Renal cortex interstitium (tissue), 11 donors: Measurements from ENCODE around the gene RPH3AL. TPM values are rescaled to one million over a fixed set of nuclear protein-coding genes. Genes with fewer than 3 reads are reported as not detected.
"Not testable (repeated sequence)": the region's sequence is repeated elsewhere in the genome, so short reads cannot be mapped to it uniquely, and the experiment has no call there.

ENCODE experiments used
- DNase-seq, 11 donors: peaks; one replicate each; pipeline ENCODE4 v3.0.0-alpha.2; 2013; ENCODE audit warnings: low read depth in 9 of 11, low spot score in 4 of 11; ENCODE audit errors: extremely low read depth in 1 of 11
- polyA plus RNA-seq, 3 donors: library from polyadenylated mRNA; unstranded; fragments of 120-200 nt; gene quantifications; one replicate each; pipeline ENCODE4 v1.2.1, GENCODE V29; 2013; ENCODE audit not compliant: insufficient read length in 3 of 3

The RPH3AL gene
- polyA plus RNA-seq, 3 donors, result 12.7 to 31.3 (median 17.6) TPM

DNA sequence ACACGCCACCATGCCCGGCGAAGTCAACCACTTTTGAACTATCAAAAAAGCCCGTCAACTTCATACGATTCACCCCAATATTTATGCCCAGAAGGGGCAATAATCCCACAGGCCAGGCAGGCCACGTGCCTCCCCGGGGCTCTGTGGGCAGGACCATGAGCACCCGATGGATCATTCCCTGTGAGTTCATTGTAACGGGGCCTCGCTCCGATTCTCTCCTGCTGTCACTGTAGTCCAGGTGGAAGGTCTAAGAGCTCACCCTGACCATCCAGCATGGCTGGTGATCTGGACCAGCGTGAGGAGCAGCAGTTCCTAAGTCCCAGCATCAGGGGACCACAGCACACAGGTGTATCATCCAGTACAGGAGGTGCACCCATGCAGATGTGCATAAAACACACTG is 93.7 kb downstream of the RPH3AL start:
- no peak for DNase-seq

DNA sequence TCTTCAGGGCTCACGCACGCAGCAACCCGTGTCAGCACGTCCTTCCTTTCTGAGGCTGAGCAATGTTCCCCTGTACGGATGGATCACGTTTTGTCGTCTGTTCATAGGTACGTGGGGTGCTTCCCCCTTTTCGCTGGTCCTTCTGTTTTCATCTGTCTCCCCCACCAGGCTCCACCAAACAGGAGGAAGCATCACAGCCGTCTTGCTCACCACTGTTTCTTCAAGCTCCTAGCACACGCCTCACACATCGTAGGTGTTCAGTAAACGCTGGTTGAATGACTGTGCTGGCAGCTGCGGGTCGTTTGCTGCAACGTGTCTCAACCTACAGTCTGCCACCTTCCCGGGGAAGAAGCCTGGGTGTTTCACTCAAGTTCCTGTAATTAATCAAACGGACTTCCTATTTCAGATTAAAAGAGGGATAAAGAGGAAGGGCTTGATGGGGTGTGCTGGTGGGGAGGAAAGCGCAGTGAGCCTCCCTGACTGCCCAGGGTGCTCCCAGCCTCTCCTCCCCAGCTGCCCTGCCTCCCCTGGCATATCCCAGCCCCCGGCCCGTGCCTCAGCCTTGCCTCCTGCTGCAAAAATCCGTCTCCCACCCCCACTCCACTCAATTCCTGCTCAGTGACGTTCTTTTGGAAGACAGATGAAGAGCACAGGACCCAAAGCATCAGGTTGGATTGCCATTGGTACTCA is 94.4 kb downstream of the RPH3AL start:
- no peak for DNase-seq

DNA sequence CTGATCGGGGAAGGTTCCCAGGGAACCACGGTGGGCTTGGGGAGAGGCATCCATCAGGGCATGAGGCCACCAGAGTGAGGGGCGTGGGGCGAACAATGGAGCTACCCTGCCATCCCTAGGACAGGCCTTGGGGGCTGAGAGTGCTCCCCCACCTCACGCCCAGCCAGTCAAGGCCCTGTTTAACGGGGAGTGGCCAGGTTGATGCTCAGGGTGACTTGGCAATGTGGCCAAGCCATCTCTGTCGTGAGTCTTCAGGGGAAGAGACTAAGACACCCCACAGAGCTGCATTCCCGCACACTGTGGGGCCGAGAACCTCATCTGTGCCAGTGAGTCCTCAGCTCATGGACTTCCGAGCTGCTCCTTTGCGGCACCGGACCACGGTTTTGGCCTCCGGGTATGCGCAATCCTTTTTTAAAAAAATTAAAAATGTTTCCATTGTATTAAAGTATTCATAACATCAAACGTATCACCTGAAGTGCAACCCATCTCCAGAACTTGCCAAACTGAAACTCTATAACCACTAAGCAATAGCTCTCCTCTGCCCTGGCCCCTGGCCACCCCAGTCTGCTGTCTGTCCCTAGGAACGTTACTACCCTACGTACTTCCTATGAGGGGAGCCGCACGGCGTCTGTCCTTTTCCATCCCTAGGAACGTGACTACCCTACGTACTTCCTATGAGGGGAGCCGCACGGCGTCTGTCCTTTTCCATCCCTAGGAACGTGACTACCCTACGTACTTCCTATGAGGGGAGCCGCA is 99.3 kb downstream of the RPH3AL start:
- no peak for DNase-seq

DNA sequence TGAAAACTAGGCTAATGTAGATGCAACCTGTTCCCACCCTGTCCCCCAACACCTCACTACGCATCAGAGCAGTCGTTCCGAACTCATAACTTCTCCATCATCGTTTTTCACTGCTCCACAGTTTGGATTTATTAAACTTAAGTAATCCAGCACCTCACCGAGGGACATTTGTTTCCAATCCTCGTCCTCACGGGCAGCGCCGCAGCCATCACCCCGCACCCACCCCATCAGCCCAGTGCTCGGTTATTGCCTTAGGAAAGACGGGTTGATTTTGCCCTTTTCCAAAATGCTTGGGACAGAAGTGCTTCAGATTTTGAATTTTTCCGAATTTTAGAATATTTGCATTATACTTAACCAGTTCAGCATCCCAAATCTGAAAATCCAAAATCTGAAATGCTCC is 100.2 kb downstream of the RPH3AL start:
- no peak for DNase-seq

DNA sequence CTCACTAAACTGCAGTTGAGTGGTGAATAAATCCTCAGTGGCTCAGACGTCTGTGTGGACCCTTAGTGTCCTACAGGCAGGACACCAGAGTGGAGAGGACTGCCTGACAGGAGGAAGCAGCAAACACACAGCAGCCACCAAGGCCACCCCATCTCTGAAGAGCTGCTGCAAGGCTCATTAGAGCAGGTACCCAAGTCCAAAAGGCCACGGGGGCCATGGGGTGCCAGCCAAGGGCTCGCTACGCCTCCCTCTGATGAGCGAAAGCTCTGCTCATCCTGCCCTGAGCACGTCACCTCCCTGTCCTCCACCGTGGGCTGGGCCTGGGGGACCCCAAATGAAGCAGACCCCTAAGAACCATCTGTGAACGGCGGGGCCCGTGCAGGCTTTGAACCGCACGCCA is 101.1 kb downstream of the RPH3AL start:
- no peak for DNase-seq

DNA sequence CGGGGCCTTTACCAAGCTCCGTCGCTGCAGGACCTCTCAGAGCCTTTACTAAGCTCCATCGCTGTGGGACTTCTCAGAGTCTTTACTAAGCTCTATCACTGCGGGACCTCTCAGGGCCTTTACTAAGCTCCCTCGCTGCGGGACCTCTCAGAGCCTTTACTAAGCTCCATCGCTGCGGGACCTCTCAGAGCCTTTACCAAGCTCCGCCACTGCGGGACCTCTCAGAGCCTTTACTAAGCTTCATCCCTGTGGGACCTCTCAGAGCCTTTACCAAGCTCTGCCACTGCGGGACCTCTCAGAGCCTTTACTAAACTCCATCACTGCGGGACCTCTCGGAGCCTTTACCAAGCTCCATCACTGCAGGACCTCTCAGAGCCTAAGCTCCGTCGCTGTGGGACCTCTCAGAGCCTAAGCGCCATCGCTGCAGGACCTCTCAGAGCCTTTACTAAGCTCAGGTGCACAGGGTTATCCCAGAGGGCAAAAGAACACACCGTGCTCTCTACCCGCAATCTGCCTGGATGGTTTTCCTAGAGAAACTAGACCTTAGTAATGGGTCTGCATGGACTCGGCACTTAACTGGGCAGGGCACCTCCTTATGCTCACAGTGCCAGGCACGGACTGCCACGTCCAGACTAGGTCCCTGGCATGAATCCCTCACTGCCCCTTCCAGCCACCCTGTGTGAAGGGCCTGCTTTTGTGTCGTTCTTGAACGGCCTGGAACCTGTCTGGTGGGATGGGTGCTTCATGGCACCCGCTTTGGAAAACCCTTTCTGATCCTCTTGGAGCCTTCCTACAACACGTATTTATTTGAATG is 101.9 kb downstream of the RPH3AL start:
- DNase-seq, result no peak

DNA sequence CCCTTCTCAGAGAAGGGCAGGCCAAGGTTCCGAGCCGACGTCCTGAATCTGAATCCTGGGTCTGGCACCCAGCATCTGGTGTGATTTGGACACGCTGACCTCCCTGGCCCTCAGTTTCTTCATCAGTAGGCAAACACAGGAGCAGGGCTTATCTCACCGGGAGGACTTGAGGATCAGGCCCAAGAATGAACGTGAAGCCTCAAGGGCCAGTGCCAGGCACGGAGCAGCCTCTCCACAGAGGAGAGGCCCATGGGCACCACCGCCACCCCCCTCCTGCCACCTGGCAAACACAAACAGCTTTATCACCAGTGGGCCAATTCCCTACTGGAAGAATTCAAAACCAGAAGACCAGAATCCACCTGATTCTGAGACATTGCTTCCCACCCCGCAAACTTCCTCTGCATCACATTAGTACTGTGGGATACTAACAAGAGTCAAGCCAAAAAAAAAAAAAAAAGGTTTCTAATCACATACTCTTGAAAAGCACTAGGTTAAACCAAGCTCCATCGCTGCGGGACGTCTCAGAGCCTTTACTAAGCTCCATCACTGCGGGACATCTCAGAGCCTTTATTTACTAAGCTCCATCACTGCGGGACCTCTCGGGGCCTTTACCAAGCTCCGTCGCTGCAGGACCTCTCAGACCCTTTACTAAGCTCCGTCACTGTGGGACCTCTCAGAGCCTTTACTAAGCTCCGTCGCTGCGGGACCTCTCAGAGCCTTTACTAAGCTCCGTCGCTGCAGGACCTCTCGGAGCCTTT is 103.2 kb downstream of the RPH3AL start:
- no peak for DNase-seq

DNA sequence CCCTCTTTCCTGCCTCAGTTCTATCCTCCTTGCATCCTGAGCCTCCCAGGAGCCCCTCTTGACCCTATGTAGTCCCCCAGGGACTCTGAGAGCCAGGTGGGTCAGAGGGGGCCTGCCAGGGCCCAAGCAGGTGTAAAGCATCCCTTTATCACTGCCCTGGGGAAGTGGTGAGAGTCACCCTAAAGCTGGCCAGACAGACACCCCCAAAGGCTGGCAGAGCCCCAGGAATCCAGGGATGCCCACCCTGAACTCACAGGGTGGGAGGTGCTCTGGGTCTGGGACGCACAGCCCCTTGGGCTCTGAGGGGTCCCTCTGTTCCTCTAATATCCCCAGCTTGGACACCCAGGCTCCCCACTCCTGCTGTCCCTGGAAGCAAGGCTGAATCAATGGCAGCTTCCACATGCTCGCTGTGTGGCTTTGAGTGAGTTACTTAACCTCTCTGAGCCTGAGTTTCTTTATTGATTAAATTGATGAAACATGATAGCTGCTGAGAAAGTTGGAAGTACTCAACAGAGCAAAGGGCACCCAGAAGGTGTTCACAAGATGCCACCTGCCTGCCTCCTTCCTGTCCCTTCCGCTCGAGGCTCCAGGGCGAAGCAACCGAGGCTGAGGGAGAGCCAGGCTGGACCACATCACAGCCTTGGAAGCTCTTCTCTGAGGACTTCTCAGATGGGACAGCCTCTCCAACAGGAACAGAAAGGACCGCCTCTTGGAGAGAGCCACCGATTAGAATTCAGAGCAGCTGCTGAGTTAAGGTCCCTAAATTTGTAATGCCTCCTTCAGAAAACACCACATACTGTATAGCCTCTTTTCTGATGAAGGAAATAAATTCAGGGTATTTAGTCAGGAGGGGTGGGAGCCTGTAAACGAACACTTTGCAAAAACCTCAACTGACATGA is 104.0 kb downstream of the RPH3AL start:
- DNase-seq, result no peak

DNA sequence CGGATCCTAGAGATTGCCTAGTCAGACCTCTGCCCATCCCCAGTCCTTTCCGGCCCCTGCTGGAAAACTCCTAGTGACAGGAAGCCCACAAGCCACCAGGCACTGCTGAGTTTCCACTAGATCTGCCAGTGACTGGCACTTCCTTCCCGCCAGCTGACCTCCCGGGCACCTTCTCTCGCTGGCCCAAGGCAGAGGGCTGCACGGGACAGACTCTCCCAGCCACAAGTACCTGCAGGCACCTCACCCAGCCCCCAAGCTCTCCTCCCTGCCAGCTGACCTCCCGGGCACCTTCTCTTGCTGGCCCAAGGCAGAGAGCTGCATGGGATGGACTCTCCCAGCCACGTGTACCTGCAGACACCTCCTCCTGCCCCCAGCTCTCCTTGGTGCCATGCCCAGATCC is 104.8 kb downstream of the RPH3AL start:
- no peak for DNase-seq

DNA sequence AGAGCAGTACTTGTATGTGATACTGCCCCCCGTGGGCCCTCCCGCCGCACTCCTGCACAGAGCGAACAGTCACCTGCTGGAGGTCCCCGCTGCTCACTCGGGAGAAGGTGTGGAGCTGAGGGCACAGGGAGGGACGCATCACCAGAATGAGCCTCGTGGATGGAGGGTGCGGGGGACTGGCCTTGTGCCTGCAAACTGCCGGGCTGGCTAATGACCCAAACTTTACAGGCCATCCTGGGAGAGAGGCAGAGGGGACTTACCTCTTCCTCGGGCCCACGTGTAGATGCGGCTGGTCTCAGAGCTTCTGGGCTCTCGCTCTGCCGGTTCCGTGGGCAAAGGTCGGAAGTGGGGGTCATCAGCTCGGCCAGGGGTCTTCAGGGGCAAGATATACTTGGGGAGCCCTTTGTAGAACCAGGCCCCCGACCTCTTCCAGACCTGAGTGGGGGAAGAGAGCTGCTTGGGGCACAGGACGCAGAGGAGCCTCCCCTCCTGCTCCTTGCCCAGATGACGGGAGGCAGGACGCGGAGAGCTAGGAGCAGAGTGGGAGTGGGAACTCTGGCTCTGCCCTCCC is 105.7 kb downstream of the RPH3AL start:
- DNase-seq, result no peak

DNA sequence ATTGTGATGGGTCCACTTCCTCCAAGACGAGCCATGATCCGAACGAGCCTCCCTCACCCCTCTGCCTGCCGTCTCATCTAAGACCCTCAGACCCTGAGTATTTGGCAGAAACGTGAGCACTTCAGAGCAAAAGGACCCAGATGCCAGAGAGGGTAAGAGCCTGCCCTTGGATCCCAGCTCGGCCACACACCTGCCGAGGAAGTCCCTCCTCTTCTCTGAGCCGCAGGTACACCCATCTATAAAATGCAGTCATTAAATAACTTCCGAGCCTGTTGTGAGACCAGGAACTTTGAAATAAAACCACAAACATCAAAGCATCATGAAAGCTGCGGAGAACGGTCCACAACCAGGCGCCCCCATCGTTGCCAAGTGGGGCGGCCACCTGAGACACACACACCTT is 106.4 kb downstream of the RPH3AL start:
- DNase-seq, result no peak

DNA sequence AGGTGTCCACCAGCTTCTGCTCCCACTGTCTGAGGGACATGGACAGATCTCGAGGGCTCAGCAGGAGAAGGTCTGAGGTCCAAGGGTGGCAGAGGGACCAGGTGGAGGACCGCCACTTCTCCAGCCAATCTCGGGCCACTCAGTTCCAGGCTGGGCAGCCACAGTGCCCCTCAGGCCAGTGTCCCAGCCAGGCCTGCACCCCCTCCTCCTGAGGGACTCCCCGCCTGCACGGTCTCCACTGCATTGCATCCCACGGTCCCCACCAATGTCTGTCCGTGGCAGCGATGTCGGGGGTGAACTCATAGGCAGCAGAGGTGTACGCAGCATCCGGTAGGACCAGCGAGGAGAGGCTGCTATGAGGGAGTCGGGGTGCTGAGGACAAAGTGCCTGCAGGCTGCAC is 107.0 kb downstream of the RPH3AL start:
- no peak for DNase-seq

DNA sequence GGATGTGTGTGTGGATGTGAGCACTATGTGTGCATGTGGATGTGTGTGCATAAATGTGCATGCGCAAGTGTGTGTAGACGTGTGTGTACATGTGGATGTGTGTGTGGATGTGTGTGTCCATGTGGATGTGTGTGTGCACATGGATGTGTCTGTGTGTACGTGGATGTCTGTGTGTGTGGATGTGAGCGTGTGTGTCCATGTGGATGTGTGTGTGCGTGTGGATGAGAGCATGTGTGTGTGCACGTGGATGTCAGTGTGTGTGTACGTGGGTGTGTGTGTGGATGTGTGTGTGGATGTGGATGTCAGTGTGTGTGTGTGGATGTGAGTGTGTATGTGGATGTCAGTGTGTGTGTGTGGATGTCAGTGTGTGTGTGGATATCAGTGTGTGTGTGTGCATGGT is 107.6 kb downstream of the RPH3AL start:
- no peak for DNase-seq

DNA sequence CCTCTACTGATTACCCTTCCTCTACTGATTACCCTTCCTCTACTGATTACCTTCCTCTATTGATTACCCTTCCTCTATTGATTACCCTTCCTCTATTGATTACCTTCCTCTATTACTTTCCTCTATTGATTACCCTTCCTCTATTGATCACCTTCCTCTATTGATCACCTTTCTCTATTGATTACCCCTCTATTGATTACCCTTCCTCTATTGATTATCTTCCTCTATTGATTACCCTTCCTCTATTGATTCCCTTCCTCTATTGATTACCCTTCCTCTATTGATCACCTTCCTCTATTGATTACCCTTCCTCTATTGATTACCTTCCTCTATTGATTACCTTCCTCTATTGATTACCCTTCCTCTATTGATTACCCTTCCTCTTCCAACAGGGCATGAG is 108.7 kb downstream of the RPH3AL start:
- not testable (repeated sequence) for DNase-seq

DNA sequence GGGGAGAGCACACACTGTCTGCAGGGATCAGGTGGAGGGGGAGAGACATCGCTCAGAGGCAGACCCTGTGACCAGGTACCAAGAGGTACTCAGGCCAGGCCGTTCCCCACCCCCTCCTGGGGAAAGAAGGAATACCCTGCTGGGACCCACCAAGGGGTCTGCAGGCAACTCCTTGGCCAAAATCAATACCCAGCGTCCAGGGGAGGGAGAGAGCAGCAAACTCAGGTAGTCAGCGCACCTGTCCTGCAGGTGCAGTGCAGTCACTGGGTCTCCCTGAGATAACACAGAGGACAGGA is 113.7 kb downstream of the RPH3AL start:
- DNase-seq, result no peak

DNA sequence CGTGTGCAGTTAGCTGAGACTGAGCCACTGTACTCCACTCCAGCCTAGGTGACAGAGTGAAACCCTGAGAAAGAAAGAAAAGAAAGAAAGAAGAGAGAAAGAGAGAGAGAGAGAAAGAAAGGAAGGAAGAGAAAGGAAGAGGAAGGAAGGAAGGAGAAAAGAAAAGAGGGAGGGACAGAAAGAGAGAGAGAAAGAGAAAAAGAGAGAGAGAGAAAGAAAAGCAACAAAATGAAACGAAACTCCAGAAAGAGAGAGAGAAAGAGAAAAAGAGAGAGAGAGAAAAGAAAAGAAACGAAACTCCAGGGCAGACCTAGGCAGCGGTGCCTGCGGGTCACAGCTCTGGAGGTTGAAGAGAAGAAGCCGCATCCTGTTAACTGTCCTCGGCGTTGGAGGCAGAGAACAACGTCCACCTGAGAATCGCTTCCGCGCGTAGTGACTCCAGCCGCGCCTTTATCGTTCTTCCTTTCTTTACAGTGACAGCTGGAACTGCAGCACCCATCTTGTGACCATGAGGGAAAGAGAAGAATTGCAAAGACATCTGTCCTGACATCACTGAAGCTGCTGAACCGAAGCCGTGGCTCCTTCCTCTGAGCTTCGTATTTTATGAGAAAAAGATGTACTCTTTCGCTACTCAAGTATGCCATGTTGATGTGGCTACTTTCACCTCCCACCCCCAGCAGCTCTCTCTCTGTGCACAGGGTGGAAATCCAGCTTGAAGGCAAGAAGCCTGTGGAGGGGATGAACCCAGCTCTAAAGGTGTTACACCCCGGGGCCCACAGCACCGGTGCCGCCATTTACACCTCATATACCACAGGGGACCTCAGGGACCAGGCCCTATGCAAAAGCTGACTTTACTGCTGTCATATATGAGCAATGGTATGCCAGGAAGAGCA is 114.3 kb downstream of the RPH3AL start:
- DNase-seq, result no peak

DNA sequence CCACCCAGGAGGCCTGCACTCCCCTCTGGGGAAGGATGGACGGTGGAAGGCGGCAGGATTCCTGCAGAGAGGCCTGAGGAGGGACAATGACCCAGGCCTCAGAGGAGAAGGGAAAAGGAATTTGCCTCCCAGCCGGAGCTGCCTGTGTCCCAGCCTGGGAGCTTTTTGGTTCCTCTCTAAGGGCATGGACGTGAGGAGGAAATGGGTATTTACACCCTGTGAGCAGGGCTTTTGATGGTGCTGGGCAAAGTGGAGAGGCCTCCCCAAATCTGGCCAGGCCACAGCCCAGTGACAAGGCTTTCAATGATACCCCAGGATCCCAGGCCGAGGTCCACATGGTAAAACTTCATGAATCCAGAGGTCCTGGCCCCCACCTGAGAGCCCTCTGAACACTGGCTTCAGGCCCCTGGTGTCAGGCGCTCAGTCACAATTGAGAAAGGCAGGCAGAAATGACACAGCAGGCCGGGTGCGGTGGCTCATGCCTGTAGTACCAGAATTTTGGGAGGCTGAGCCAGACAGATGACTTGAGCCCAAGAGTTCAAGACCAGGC is 115.1 kb downstream of the RPH3AL start:
- DNase-seq, result no peak
